ENCODE measurements around the gene TAOK2.

Gene TAOK2

DNA sequence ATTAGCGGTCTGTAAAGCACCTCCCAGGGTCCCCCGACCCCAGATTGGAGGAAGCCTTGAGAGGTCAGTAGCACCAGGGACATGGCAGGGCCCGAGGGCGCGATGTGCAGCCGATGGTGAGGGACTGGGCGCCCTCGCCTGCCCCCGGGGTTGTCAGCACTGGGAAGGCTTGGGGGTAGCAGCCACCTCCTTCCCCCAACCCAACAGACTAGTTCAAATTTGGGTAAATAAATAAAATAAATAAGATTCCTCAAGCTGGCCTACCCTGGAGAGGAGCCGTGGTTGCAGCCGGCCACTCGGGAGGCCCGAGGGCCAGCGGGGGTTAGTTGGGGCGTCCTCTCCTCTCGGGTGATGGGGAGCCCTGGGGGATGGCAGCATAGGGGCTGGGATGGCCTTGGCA, 50.8 kb downstream of the TAOK2 start (continued):
- no peak for TF ChIP-seq ZNF830 (tag by site-specific recombination; IDR thresholded peaks at IDR 0.05; ENCODE audit: low read depth)
- TF ChIP-seq ZNF701 (tag by site-specific recombination; IDR thresholded peaks at IDR 0.05) = no peak
- TF ChIP-seq ZNF174 (tag by site-specific recombination; IDR thresholded peaks at IDR 0.05) = no peak
- no peak for TF ChIP-seq ZNF2 (tag by site-specific recombination; IDR thresholded peaks at IDR 0.05)
- TF ChIP-seq ZNF341 (tag by site-specific recombination; IDR thresholded peaks at IDR 0.05; ENCODE audit: low read depth) = no peak
- no peak for TF ChIP-seq ZNF76 (tag by site-specific recombination; IDR thresholded peaks at IDR 0.05; ENCODE audit: borderline replicate concordance, low read depth)
- TF ChIP-seq, protein P1, sequence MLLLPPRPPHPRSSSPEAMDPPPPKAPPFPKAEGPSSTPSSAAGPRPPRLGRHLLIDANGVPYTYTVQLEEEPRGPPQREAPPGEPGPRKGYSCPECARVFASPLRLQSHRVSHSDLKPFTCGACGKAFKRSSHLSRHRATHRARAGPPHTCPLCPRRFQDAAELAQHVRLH (tag by site-specific recombination; IDR thresholded peaks at IDR 0.05) = no peak
- no peak for TF ChIP-seq ZNF362 (tag by site-specific recombination; IDR thresholded peaks at IDR 0.05)
- TF ChIP-seq, protein P2, sequence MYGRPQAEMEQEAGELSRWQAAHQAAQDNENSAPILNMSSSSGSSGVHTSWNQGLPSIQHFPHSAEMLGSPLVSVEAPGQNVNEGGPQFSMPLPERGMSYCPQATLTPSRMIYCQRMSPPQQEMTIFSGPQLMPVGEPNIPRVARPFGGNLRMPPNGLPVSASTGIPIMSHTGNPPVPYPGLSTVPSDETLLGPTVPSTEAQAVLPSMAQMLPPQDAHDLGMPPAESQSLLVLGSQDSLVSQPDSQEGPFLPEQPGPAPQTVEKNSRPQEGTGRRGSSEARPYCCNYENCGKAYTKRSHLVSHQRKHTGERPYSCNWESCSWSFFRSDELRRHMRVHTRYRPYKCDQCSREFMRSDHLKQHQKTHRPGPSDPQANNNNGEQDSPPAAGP (tag by site-specific recombination; IDR thresholded peaks at IDR 0.05) = no peak
- no peak for TF ChIP-seq ZNF169 (tag by site-specific recombination; IDR thresholded peaks at IDR 0.05)

GRCh38 chr16:30025156-30025555, 51.5 kb downstream of the TAOK2 start:
- POLR2A ChIA-PET = no interaction called here
- CTCF ChIA-PET = interaction anchor here (0.6 kb wide), 1 partner anchor 15 kb away, joined by 3 read pairs; no protein-coding TSS in a partner anchor
- no peaks in the 10 kb centered on the region for H3K9me3 ChIP-seq (ENCODE audit: control insufficient read depth, insufficient read depth, low read depth, low read length)
- H3K36me3 ChIP-seq (ENCODE audit: control insufficient read depth in 2 of 2, insufficient read depth in 1 of 2, low read length in 2 of 2) = no peaks in the 10 kb centered on the region
- no peak overlapping the region for H3K27ac ChIP-seq (ENCODE audit: extremely low read depth, low read depth, low read length)
- TF ChIP-seq ZBTB49 (tag by site-specific recombination; IDR thresholded peaks at IDR 0.05; ENCODE audit: low read depth) (no peak), EGR2 (tag by site-specific recombination; IDR thresholded peaks at IDR 0.05; ENCODE audit: low read depth) (no peak; the same call in 1 of the 2 replicates), ZNF280C (tag by site-specific recombination; IDR thresholded peaks at IDR 0.05) (no peak), ZNF626 (tag by site-specific recombination; IDR thresholded peaks at IDR 0.05) (no peak)
- TF ChIP-seq, protein P3, sequence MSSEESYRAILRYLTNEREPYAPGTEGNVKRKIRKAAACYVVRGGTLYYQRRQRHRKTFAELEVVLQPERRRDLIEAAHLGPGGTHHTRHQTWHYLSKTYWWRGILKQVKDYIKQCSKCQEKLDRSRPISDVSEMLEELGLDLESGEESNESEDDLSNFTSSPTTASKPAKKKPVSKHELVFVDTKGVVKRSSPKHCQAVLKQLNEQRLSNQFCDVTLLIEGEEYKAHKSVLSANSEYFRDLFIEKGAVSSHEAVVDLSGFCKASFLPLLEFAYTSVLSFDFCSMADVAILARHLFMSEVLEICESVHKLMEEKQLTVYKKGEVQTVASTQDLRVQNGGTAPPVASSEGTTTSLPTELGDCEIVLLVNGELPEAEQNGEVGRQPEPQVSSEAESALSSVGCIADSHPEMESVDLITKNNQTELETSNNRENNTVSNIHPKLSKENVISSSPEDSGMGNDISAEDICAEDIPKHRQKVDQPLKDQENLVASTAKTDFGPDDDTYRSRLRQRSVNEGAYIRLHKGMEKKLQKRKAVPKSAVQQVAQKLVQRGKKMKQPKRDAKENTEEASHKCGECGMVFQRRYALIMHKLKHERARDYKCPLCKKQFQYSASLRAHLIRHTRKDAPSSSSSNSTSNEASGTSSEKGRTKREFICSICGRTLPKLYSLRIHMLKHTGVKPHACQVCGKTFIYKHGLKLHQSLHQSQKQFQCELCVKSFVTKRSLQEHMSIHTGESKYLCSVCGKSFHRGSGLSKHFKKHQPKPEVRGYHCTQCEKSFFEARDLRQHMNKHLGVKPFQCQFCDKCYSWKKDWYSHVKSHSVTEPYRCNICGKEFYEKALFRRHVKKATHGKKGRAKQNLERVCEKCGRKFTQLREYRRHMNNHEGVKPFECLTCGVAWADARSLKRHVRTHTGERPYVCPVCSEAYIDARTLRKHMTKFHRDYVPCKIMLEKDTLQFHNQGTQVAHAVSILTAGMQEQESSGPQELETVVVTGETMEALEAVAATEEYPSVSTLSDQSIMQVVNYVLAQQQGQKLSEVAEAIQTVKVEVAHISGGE (tag by site-specific recombination; conservative IDR thresholded peaks at IDR 0.05; ENCODE audit: low read depth) = no peak
- H3K4me3 ChIP-seq (ENCODE audit: low read depth, low read length) = no peak overlapping the region
- no peaks in the 10 kb centered on the region for H3K4me1 ChIP-seq (ENCODE audit: control insufficient read depth, insufficient read depth, low read length)

All from HEK293 (cell line).